ENCODE data around the gene DNAJC1. TPM values are rescaled to one million over a fixed set of nuclear protein-coding genes. Genes with fewer than 3 reads are reported as not detected.

Gene DNAJC1
- total and polyA plus RNA-seq, 2 of the 8 experiments (the other 6 are each of a cell fraction or from before 2014, with no cell fraction given): 6.8 to 14.8 TPM

DNA sequence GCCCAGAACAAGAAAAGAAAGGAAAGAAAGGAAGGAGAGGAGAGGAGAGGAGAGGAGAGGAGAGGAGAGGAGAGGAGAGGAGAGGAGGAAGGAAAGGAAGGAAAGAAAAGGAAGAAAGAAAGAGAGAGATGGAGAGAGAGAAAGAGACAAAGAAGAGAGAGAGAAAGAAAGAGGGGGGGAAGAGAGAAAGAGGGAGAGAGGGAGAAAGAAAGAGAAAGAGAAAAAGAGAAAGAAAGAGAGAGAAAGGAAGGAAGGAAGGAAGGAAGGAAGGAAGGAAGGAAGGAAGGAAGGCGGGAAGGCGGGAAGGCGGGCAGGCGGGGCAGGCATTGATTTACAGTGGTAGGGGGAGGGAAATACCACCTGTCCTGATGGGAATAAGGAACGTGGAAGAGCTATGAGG is 92.7 kb downstream of the DNAJC1 start:
- no peak overlapping the region for H3K4me3 ChIP-seq (ENCODE audit: extremely low read depth in 1 of 4, insufficient read depth in 2 of 4, low read depth in 3 of 4, low read length in 4 of 4)
- peaks cover 0 to 3% (median 1%) of the 10 kb centered on the region in 4 experiments; a peak in 2 of 7 replicates for H3K4me1 ChIP-seq (replicated peaks in 1 of 4; ENCODE audit: control insufficient read depth in 3 of 4, insufficient read depth in 4 of 4, low read length in 3 of 4)
- H3K4me2 ChIP-seq (ENCODE audit: insufficient read depth in 1 of 2, low read depth in 2 of 2, low read length in 2 of 2): no peak overlapping the region
- no peak overlapping the region for H2AK5ac ChIP-seq (ENCODE audit: low read depth, low read length)
- TF ChIP-seq E2F6 (IDR thresholded peaks at IDR 0.05) (peak; percentile 51; the same call in 1 of the 2 replicates), KDM4A (IDR thresholded peaks at IDR 0.05; ENCODE audit: low read depth, low read length, severe bottlenecking) (no peak)
- TF ChIP-seq, protein P1, sequence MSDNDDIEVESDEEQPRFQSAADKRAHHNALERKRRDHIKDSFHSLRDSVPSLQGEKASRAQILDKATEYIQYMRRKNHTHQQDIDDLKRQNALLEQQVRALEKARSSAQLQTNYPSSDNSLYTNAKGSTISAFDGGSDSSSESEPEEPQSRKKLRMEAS (IDR thresholded peaks at IDR 0.05): 0 out of 2 replicates have a peak, but pooled peaks have one; percentile 14
- no peak overlapping the region for H3K18ac ChIP-seq (ENCODE audit: extremely low read depth, low read length)
- H2BK20ac ChIP-seq (ENCODE audit: low read length): no peak overlapping the region
- H3K23me2 ChIP-seq (ENCODE audit: low read depth, low read length): no peaks in the 10 kb centered on the region; the same call in 1 of the 2 replicates
- ChIA-PET CTCF (ENCODE audit: partially characterized antibody) (no interaction called here), POLR2A (ENCODE audit: partially characterized antibody) (no interaction called here)
- no peak for FAIRE-seq
- H3K9ac ChIP-seq (replicated peaks in 1 of 4; ENCODE audit: extremely low read depth in 1 of 4, low read depth in 3 of 4, low read length in 3 of 4): no peak overlapping the region
- H3K79me1 ChIP-seq (ENCODE audit: low read depth, low read length): no peaks in the 10 kb centered on the region
- no peak overlapping the region for H2BK120ac ChIP-seq (replicated peaks; ENCODE audit: low read depth, low read length)
- DNase-seq (ENCODE audit: low read depth in 1 of 2, low spot score in 2 of 2): no peak
- H3K14ac ChIP-seq (ENCODE audit: insufficient read length): no peak overlapping the region
- no peaks in the 10 kb centered on the region for H4K20me1 ChIP-seq (replicated peaks in 1 of 2; ENCODE audit: control insufficient read depth in 1 of 2, insufficient read depth in 2 of 2, low read length in 2 of 2)
- H3K56ac ChIP-seq (replicated peaks; ENCODE audit: insufficient read length, low read depth, low read length): no peak overlapping the region
- no peaks in the 10 kb centered on the region for H3K27me3 ChIP-seq (replicated peaks in 1 of 4; ENCODE audit: control insufficient read depth in 3 of 4, extremely low read depth in 1 of 4, insufficient read depth in 3 of 4, low read length in 3 of 4)
- H3K27ac ChIP-seq (ENCODE audit: low read depth, low read length): no peak overlapping the region
- H4K8ac ChIP-seq (ENCODE audit: extremely low read depth, insufficient read depth, low read length): no peak overlapping the region
- no peak overlapping the region for H4K5ac ChIP-seq (ENCODE audit: insufficient read length, low read depth, low read length)
- H2AFZ ChIP-seq (ENCODE audit: low read length): no peak overlapping the region
- H3K23ac ChIP-seq (ENCODE audit: insufficient read length): no peak overlapping the region
- no peak overlapping the region for H2BK15ac ChIP-seq (ENCODE audit: low read length)
- no peak overlapping the region for H2BK12ac ChIP-seq (ENCODE audit: low read depth, low read length)
- H3K4ac ChIP-seq (replicated peaks; ENCODE audit: insufficient read length, low read depth, low read length): no peak overlapping the region
- H2BK5ac ChIP-seq (ENCODE audit: low read depth, low read length): no peak overlapping the region
- H3K9me3 ChIP-seq (ENCODE audit: insufficient read depth in 2 of 2, low read depth in 1 of 2, low read length in 1 of 2): no peaks in the 10 kb centered on the region
- H3K79me2 ChIP-seq (ENCODE audit: control insufficient read depth in 1 of 2, insufficient read depth in 2 of 2, low read length in 2 of 2): no peaks in the 10 kb centered on the region
- no peak overlapping the region for H4K91ac ChIP-seq (replicated peaks; ENCODE audit: insufficient read length, low read length)
- WGBS, 2 experiments (ENCODE audit: extremely low coverage in 1 of 2, insufficient coverage in 1 of 2, insufficient read length in 1 of 2, insufficient replicate concordance in 2 of 2, low coverage in 1 of 2, low lambda C conversion rate in 2 of 2, missing lambda C conversion rate in 1 of 2): 89% methylated on average over 5 of the region's 5 CpGs; no CpG with 5 or more reads in 1 of the 2 experiments
- no peaks in the 10 kb centered on the region for H3K36me3 ChIP-seq (ENCODE audit: control insufficient read depth in 2 of 4, insufficient read depth in 4 of 4, low read length in 3 of 4)
